Hepatocyte (in vitro differentiated cells): Measurements from ENCODE around the gene KRT77. TPM values are rescaled to one million over a fixed set of nuclear protein-coding genes. Genes with fewer than 3 reads are reported as not detected.

Experiments used
- DNase-seq: peaks from one replicate; pipeline ENCODE4 v3.0.0-alpha.2; 2016; ENCODE audit warnings: low spot score
- H2AFZ ChIP-seq: fragments of 200-600 bp; sonication (generic); 2 replicates; pipeline ENCODE4 v1.6.0; 2016; ENCODE audit warnings: antibody characterized with exemption, mild to moderate bottlenecking
- H3K27ac ChIP-seq: fragments of 200-600 bp; sonication (generic); 2 replicates; pipeline ENCODE4 v1.5.1; 2016; ENCODE audit warnings: mild to moderate bottlenecking
- H3K27me3 ChIP-seq: fragments of 200-600 bp; sonication (generic); 2 replicates; pipeline ENCODE4 v1.6.1; 2016
- H3K36me3 ChIP-seq: fragments of 200-600 bp; sonication (generic); replicated peaks from 2 replicates; pipeline ENCODE4 v1.5.1; 2016; ENCODE audit warnings: low read depth; ENCODE audit not compliant: insufficient read depth
- H3K4me1 ChIP-seq: fragments of 200-600 bp; sonication (generic); 2 replicates; pipeline ENCODE4 v1.5.1; 2016; ENCODE audit warnings: mild to moderate bottlenecking, moderate library complexity; ENCODE audit not compliant: insufficient read depth
- H3K4me2 ChIP-seq: fragments of 200-600 bp; sonication (generic); 2 replicates; pipeline ENCODE4 v1.6.0; 2016
- H3K4me3 ChIP-seq: fragments of 200-600 bp; sonication (generic); 2 replicates; pipeline ENCODE4 v1.5.1; 2016; ENCODE audit warnings: mild to moderate bottlenecking
- H3K79me2 ChIP-seq: fragments of 200-600 bp; sonication (generic); 2 replicates; pipeline ENCODE4 v1.6.0; 2017; ENCODE audit warnings: mild to moderate bottlenecking
- H3K9me2 ChIP-seq: fragments of 200-600 bp; sonication (generic); replicated peaks from 2 replicates; pipeline ENCODE4 v1.6.0; 2017; ENCODE audit warnings: mild to moderate bottlenecking; ENCODE audit not compliant: insufficient read depth
- H3K9me3 ChIP-seq: fragments of 200-600 bp; sonication (generic); 2 replicates; pipeline ENCODE4 v1.5.1; 2016; ENCODE audit warnings: low read depth, mild to moderate bottlenecking
- H4K20me1 ChIP-seq: fragments of 200-600 bp; sonication (generic); 2 replicates; pipeline ENCODE4 v1.6.0; 2016; ENCODE audit warnings: mild to moderate bottlenecking; ENCODE audit not compliant: insufficient read depth, poor library complexity, severe bottlenecking
- CTCF ChIP-seq: fragments of 200-600 bp; sonication (generic); IDR thresholded peaks from 2 replicates; pipeline ENCODE4 v1.5.1; 2016; ENCODE audit warnings: antibody characterized with exemption, mild to moderate bottlenecking; ENCODE audit not compliant: poor library complexity
- EZH2 ChIP-seq: fragments of 200-600 bp; sonication (generic); IDR thresholded peaks from 2 replicates; pipeline ENCODE4 v1.6.1; 2016; ENCODE audit warnings: antibody characterized with exemption, mild to moderate bottlenecking, borderline replicate concordance
- EZH2phosphoT487 ChIP-seq: fragments of 200-600 bp; sonication (generic); IDR thresholded peaks from one replicate; pipeline ENCODE4 v1.6.1; 2018; ENCODE audit warnings: antibody characterized with exemption, mild to moderate bottlenecking, low read depth, moderate library complexity; ENCODE audit not compliant: unreplicated experiment, severe bottlenecking
- WGBS: methylation state at CpG from one replicate; pipeline ENCODE4 v1.1.6; 2016; ENCODE audit warnings: low lambda C conversion rate; ENCODE audit errors: missing lambda C conversion rate; 5-methylcytosine and 5-hydroxymethylcytosine counted together
- polyA plus RNA-seq: library from polyadenylated mRNA; unstranded; fragments of >200 nt; fragmentation: Nextera tagmentation; extraction: Ambion mirVana; gene quantifications from 2 replicates; pipeline ENCODE4 v1.2.1, GENCODE V29; 2016
- total RNA-seq: library from RNA; depleted of rRNA; stranded (reverse); fragments of >200 nt; gene quantifications from 2 replicates; pipeline ENCODE4 v1.2.3, GENCODE V29; 2014

Gene KRT77
- total and polyA plus RNA-seq, 2 experiments from 2014 or later, result not detected

GRCh38 chr12:52657250-52657902 is 45.9 kb downstream of the KRT77 start:
- Histone ChIP-seq H3K9me2 (no peaks in the 10 kb centered on the region), H3K4me1 (no peaks in the 10 kb centered on the region), H3K4me3 (no peak overlapping the region), H3K36me3 (no peaks in the 10 kb centered on the region), H3K27me3 (peaks cover 27% of the 10 kb centered on the region), H3K27ac (no peak overlapping the region), H3K9me3 (no peaks in the 10 kb centered on the region), H2AFZ (no peak overlapping the region), H4K20me1 (no peaks in the 10 kb centered on the region), H3K79me2 (no peaks in the 10 kb centered on the region), H3K4me2 (no peak overlapping the region)
- DNase-seq, result no peak
- WGBS, result 93% methylated on average over 6 of the region's 6 CpGs
- TF ChIP-seq CTCF, result no peak
- TF ChIP-seq EZH2phosphoT487, result no peak
- no peak for TF ChIP-seq EZH2

- Histone ChIP-seq H3K4me1 (no peaks in the 10 kb centered on the region), H3K79me2 (no peaks in the 10 kb centered on the region), H4K20me1 (no peaks in the 10 kb centered on the region), H3K9me3 (no peaks in the 10 kb centered on the region), H3K27me3 (peaks cover 27% of the 10 kb centered on the region), H2AFZ (no peak overlapping the region), H3K4me2 (no peak overlapping the region), H3K9me2 (no peaks in the 10 kb centered on the region), H3K27ac (no peak overlapping the region), H3K4me3 (no peak overlapping the region), H3K36me3 (no peaks in the 10 kb centered on the region)
- no peak for DNase-seq
- 86% methylated on average over 4 of the region's 4 CpGs for WGBS
- no peak for TF ChIP-seq EZH2
- no peak for TF ChIP-seq CTCF
- no peak for TF ChIP-seq EZH2phosphoT487
Observed at GRCh38 chr12:52656616-52657015, 46.7 kb downstream of the KRT77 start.

GRCh38 chr12:52655720-52656124 is 47.6 kb downstream of the KRT77 start:
- Histone ChIP-seq H3K4me2 (no peak overlapping the region), H3K36me3 (no peaks in the 10 kb centered on the region), H3K9me2 (no peaks in the 10 kb centered on the region), H3K27ac (no peak overlapping the region), H2AFZ (no peak overlapping the region), H3K4me3 (no peak overlapping the region), H3K9me3 (no peaks in the 10 kb centered on the region), H3K4me1 (no peaks in the 10 kb centered on the region), H4K20me1 (no peaks in the 10 kb centered on the region), H3K27me3 (peaks cover 27% of the 10 kb centered on the region), H3K79me2 (no peaks in the 10 kb centered on the region)
- no peak for TF ChIP-seq EZH2
- TF ChIP-seq CTCF, result no peak
- TF ChIP-seq EZH2phosphoT487, result no peak
- 64% methylated on average over 8 of the region's 8 CpGs for WGBS
- no peak for DNase-seq
